Measurements from ENCODE around the gene AZU1.

The AZU1 gene

DNA sequence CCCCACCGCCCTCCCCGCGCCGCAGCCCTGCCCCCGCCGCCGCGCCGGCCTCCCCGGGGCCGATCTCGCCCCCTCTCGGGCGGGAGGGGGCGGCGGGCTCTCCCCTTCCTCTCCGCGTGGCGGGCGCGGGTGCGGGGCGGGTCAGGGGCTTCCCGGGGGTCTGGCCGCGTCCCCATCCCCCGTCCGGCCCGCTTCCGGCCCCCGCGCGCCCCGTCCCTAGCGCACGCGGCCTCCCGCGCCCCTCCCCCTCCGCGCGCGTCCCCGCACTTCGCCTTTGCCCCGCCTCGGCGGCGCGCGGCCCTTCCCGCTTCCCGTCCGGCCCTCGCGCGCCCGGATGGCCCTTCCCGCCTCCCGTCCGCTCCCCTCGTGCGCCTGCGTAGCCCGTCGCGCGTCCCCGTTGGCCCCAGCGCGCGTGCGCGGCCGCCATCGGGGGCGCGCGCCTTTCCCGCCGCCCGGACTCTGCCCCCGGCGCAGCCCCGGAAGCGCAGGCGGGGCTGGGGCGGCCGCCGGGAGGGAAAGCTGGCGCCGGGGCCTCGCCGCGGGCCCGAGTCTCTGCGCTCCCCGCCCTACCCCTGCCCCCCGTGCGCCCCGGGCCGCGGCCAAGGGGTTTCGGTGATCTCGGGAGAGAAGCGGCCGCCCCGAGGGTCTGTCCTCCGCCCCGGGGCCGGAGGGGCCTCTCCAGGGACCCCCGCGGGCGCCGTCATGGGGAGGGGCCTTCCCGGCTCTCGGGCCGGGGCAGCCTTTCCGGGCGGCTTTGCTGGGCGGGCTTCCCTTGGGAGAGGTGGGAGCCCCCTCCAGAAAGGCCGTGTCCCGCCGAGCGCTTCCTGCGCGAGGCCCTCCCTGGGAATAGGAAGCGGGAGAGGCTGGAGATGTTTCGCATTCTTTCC, 29.9 kb upstream of the AZU1 start:
- no peak for DNase-seq (ENCODE audit: low read depth)

DNA sequence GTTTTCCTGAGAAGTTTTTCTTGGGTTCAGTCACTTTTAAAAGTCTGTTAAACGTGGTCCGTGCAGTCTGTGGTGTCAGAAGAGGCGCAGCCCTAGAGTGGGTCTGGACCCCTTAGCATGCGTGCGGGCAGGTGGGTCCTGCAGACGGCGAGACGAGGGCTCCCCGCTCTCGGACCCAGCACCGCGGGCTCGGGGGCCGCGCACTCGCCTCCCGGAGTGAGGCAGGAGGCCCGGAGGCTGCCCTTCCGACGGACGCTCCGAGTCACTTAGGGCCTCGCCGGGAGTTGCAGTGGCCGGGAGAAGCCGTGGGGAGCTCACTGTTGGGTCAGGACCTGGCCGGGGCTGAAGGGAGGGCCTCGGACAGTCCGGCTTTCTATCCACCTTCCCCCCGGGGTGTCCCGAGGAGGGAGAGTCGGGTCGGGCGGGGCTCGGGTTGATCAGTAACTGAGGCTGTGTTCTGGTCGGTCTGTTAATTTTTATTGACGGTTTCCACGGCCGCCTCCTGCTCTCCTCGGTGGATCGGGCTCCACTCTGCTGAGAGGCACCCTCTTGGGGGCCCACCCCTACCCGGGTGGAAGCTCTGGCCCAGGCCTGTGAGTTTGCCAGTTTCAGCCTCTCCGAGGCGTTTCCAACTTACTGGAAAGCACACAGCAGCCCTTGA, 29.1 kb upstream of the AZU1 start:
- DNase-seq (ENCODE audit: low read depth), result no peak

DNA sequence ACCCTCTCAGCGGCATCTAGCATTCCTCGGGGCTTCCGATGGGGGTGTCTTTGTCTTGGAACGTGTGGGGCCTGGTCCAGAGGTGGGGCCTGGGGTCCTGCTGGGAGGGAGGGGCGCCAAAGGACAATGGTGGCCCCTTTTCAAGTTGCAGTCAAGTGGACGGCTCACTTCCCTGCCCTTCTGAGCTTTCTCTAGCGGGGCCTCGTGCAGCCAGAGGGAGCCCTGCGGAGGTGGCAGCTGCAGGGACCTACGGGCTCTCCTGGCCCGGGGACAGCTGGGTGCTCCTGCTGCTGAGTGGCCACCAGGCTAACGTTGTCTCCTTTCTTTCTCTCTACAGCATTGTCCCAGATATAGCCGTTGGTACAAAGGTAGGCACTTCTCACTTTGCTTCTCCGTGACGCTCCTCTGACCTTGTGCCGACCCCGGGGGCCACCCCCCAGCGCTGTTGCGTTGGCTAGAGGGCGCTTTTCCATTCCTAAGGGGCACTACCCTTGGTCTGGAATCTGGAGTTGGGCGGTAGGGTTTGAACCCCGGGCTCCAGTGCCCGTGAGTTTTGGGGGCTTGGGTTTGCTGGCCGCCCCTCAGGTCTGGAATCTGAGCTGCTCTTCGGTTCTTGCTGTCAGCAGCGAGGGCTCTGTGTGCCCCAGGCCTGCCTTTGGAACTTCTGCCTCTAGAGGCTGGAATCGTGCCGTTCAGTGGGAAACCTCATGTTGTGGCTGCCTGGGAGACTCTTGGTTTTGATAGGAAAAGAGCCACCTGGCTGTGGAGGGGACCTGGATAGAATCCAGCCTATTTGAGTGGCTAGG, 28.4 kb upstream of the AZU1 start:
- no peak for DNase-seq (ENCODE audit: low read depth)

DNA sequence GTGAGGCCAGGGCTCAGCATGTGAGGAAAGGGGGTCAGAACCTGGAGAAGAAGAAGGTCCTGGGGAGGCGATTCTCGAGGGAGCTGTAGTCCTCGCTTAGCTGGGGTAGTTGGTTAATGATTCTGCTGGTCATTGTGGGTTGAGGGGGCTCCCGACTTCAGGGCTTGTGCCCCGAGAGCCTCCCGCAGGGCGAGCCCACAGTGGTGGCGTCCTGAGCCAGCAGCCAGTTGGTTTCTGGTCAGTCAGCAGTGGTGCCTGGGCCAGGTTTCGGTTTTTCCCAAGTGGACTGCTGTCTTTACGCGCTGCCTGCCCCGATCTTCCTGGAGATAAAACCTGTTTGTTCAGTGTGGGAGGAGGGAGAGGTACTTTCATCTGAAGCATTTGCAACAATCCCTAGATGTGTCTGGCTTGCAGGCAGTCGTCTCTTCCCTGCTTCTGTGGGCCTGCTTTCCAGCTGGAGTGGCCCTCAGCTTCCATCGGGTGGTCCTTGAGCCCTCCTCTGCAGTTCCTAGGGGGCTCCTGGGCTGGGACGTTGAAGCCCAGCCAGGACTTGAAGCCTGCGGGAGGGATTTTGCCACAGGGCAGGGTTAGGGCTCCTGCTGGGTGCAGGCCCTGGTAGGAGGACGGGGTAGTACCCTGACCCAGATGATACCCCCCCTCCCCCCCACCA, 27.1 kb upstream of the AZU1 start:
- no peak for DNase-seq (ENCODE audit: low read depth)

DNA sequence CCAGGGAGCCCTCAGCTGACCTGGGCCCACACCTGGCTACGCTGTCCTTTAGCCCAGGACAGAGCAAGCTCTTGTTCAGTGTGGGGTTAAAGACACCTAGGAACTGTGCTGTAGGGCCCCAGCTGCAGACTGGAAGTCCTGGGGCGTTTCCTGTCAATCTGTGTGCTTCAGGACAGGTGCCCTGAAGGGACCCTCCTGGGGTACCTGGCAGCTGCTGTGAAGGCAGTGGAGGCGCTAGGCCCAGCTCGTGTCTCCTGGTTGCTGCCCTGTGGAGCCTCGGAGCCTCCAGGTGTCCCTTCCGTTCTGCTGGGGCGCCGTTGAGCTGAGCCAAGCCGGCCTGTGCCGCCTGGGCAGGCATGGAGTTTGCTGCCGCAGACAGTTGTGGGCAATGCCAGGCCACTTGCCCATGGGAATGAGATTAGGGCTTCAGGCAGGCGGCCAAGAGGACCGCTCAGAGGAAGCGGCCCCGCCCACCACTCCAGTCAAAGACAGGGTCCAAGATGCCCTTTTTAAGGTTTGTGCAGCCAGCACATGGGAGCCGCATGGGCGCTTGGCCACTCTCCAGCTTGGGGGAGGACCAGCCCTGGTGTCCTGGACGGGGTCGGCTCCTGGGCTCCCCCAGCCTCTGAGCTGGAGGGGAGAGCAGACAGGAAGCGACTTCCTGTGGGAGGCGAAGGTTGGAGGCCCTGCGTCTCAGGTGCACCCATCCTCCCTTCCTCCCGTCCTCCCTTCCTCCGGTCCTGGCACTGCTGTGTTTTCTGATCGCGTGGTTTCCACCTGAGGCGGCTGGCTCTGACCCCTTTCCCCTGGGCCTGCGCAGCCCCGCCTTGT, 26.4 kb upstream of the AZU1 start:
- DNase-seq (ENCODE audit: low read depth), result no peak

DNA sequence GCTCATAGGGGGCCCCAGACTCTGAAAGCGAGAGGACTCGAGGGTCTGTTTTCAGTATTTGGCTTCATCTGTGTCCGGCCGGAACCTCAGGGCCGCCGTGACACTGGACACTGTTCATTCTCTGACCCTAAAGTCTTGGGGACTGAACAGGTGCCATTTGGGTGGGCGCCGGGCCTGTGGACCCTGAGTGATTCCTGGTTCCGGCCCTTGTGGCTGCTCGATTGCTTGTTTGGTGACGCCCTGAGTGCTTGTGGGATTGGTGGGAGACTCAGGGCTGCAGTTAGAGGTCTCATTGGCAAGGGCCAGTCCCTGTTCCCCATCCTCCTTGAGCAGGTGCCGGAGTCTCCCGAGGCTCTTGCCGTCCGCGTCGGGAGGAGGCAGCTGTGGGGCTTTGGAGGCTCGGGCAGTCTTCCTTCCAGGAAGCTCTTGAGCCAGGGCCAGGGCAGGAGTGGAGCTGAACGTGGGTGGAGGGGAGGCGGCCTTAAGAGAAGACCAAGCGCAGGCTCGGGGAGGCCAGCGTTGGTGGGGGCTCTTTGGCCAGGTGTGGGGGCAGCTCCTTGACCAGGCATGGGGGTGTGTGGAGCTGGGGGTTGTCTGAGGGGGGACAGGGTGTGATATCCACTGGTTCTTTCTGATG, 25.7 kb upstream of the AZU1 start:
- DNase-seq (ENCODE audit: low read depth), result no peak

DNA sequence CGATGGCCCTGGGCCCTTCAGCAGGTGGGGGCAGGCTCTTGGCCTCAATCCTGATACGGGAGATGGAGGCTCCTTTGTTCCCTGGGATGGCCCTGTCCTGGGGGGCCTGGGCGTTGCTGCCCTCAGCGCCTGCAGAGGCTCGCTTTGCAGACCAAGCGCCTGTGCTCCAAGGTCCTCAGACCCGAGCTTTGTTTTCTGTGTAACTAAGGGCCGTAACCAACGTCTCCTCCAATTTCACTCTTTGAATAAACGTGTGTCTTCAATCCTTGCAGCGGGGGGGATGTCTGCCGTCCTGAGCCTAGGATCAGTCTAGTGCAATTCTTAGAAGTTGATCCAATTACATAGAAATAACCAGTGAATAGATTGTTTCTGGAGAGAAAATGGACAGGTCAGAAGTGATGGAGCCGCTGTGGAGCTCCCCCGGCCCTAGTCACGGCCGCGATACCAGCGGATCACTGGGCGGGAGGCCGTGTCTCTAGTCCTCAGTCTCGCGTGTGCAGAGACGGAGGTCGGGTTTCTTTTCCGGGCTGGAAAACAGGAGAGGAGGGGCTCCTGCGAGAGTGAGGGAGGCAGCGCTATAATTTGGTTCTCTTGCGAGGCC, 25.0 kb upstream of the AZU1 start:
- DNase-seq (ENCODE audit: low read depth), result no peak

DNA sequence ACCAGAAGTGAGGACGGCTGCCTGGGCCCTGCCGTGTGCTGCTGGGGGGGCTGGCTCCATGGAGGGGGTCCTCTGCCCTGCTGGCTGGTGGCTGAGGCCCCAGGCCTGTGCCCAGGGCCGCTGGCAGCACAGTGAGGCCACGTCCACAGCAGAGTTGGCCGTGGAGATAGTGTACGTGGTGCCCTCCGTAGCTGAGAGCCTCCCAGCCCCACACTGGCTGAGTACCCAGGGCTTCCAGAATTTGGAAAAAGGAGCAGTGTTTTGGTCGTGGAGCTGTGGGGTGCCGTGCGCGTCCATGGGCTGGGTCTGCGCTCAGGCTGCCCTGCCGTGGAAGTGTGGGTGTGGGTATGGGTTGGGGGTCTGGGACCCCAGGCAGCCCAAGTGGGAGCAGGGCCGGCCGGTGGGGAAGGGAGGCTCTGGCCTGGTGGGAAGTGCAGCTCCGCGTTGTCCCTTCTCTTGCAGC, 24.5 kb upstream of the AZU1 start:
- no peak for DNase-seq (ENCODE audit: low read depth)

DNA sequence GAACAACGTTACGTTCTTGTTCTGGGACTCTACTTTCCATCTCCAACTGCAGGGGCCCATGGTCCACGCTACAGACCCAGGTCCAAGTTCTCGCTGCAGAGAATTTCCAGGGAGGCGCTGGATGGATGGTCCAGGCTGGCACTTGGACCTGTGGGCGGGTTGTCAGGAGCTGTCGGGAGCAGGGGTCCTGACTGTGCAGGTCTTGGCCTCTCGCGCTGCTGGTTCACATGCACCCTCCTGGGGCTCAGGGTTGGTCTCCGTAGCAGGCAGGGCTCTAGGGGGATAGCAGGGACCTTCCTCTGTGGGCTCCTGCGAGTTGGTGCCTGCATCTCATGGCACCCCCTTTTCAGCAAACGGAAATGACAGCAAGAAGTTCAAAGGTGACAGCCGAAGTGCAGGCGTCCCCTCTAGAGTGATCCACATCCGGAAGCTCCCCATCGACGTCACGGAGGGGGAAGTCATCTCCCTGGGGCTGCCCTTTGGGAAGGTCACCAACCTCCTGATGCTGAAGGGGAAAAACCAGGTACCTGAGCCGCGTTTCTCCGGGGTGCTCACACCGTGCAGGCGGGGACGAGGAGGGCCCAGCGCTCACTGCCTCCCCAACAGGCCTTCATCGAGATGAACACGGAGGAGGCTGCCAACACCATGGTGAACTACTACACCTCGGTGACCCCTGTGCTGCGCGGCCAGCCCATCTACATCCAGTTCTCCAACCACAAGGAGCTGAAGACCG, 23.8 kb upstream of the AZU1 start:
- no peak for DNase-seq (ENCODE audit: low read depth)

DNA sequence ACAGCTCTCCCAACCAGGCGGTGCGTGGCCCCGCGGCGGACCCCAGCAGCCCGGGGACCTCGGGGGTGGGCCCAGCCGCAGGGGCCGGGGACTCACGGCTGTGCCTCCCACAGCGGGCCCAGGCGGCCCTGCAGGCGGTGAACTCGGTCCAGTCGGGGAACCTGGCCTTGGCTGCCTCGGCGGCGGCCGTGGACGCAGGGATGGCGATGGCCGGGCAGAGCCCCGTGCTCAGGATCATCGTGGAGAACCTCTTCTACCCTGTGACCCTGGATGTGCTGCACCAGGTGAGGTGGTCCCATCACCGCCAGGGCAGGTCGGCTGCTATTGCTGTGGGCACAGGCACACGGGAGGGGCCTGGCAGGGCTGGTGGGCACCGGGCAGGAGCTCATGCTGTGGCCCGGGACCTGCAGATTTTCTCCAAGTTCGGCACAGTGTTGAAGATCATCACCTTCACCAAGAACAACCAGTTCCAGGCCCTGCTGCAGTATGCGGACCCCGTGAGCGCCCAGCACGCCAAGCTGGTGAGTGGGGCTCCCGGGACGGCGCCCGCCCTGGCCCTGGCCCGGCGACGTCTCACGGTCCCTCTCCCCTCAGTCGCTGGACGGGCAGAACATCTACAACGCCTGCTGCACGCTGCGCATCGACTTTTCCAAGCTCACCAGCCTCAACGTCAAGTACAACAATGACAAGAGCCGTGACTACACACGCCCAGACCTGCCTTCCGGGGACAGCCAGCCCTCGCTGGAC, 23.0 kb upstream of the AZU1 start:
- DNase-seq (ENCODE audit: low read depth), result no peak

DNA sequence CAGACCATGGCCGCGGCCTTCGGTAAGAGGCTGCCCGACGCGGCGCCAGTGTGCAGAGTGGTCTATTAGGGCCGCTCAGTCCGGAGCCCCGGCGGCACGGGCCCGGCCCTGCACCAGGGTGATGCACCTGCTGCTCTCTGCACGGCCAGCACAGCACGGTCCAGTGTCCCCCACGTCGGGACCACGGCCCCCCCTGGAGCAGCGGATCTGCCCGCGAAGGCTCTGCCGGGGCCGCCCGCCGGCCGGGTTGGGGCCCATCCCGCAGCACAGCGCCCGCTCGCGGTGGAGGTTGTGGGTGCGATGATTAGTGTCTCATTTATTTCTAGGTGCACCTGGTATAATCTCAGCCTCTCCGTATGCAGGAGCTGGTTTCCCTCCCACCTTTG, 22.5 kb upstream of the AZU1 start:
- no peak for DNase-seq (ENCODE audit: low read depth)

DNA sequence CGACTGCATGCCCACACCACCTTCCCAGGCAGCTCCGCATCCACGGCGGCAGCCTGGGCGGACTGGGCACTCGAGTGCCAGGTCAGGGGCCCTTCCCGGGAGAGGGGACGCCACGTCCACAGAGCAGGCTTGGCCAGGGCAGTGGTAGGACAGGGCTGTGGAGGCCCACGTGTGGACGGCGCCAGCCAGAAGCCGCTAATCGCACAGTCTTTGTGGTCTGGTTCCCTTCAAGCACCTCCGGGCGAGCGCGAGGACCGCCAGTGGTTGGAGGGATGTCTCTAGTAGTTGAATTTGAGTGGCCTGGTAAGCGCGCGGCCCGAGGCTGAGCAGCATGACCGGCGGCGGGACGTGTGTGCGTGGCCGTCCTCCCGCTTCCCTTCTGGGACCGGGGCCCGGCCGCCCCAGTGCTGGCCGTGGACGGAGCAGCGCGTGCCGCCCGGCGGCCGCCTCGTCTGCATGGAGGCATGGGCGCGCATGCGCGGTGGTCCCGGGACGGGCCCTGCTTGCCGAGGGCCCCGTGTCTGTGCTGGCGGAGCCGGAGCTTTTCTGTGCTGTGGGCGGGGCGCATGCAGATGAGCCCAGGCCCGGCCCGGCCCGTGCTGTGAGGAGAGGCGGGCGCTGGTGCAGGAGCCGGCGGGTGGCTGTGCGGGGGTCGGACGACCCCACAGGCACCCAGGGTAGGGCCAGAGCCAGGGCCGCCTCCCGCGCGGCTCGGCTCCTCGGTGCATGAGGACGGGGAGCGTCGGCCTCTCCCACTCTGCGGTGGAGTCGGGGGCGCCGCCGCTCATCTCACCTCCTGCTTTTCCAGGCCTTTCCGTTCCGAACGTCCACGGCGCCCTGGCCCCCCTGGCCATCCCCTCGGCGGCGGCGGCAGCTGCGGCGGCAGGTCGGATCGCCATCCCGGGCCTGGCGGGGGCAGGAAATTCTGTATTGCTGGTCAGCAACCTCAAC, 21.8 kb upstream of the AZU1 start:
- DNase-seq (ENCODE audit: low read depth), result no peak

DNA sequence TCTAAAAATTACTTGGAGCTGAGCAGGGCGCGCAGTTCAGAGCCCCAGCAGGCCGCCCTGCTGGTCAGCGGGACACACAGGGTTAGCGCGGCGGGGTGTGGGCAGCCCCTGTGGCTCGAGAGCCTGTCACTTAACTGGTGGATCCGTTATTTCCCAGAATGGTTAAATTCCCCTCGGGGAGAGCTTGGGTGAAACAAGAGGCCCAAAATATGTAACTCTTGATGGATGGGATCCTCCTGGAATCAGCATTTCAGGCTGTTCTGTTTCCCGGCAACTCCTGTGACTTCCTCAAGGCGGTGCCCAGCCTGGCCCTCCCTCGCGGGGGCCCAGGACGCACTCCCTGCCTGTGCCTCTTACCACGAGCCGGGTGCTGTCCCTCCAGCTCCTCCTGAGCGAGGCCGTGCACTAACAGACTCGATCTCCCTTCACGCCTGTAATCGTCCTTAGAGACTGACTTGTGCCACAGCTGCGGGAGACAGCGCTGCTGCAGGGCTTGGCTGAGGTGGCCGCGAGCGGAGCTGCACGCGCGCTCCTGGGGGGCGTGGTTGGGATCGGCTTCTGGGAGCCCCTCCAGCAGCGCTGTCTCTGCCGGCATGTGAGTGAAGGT, 20.7 kb upstream of the AZU1 start:
- DNase-seq (ENCODE audit: low read depth), result no peak

DNA sequence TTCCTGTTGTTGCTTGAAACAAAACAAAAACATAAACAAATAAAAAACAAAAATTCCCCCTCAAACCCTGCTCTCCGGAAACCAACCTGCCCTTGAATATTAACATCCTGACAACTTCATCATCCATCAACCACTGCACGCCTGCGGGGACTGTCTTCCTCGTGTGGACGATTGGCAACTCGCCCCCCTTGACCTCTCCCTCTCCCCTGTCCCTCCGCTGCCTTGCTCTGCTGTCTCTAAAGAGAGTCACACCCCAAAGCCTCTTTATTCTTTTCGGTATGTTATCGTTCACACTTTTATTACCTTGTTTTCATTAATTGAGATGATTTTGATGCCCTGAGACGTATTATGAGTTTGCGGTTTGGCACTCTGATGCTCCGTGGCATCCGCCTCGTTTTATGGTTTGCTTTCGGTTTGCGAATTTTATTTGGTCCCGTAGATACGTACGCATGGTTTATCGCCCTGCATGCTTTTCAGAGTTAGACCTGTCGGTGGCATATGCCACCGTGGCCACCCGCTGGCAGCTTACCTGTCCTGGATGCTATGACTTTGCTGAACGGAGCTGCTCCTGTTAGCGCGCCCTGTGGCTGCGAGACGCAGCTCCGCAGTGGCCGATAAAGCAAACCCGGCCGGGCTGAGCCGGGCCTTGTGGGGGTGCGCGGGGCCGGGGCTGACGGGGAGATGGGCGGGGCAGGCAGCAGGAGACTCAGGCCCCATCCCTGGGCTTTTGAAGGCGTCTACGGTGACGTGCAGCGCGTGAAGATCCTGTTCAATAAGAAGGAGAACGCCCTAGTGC, 19.8 kb upstream of the AZU1 start:
- no peak for DNase-seq (ENCODE audit: low read depth)

DNA sequence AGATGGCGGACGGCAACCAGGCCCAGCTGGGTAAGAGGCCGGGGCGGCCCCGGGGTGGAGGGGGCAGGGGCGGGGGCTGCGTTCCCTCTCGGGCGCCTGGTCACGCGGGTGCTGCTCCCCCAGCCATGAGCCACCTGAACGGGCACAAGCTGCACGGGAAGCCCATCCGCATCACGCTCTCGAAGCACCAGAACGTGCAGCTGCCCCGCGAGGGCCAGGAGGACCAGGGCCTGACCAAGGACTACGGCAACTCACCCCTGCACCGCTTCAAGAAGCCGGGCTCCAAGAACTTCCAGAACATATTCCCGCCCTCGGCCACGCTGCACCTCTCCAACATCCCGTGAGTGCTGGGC, 19.2 kb upstream of the AZU1 start:
- no peak for DNase-seq (ENCODE audit: low read depth)

DNA sequence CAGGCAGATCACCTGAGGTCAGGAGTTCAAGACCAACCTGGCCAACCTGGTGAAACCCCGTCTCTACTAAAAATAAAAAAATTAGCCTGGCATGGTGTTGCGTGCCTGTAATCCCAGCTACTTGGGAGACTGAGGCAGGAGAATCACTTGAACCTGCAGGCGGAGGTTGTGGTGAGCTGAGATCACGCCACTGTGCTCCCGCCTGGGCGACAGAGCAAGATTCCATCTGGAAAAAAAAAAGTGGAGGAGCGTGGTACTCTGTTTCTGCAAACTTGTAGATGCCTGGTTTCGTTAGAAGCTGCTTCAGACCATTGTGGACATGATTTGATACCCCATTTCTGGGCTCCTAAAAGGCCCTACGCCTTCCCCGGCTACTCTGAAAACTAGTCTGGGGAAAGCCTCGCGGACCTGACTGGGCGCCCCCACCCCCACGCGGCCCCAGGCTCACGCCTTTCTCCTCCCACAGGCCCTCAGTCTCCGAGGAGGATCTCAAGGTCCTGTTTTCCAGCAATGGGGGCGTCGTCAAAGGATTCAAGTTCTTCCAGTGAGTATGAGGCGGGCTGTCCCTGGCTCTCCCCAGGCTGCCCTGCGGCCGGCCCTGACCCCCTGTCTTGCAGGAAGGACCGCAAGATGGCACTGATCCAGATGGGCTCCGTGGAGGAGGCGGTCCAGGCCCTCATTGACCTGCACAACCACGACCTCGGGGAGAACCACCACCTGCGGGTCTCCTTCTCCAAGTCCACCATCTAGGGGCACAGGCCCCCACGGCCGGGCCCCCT, 17.4 kb upstream of the AZU1 start:
- DNase-seq (ENCODE audit: low read depth), result no peak
